Measurements from ENCODE around the gene FNBP1L.
"Not testable (repeated sequence)": the region's sequence is repeated elsewhere in the genome, so short reads cannot be mapped to it uniquely, and the experiment has no call there.

The FNBP1L gene

DNA sequence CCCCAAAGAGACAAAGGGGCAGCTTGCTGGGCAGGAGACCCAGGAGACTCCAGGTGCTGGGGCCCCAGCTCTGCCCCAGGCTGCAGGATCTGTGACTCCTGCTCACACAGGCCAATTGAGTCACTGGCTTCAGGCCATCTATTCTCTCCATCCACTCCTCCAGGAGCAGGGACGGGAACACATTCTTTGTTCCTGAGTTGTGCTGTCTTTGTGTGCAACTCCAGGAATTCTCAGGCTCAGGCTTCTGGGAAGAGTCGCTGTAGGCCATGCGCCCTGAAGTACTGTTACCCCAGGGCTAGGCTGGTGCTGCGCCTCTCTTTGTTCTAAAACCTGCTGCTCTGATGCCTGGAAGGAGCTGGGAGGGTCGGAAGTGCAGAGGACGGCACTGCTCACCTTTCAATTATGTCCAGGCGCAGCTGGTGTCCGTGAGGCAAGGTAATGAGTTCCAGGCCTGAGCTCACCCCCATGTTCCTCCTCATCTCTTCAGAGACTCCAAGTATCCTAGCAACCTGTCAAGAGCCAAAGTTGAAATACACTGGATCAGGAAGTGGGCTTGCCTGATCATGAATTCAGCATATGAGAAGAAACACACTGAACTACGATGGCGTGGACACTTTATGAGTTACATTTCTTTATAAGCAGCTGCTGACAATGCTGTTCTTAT lies 127.8 kb downstream of the FNBP1L start:
- DNase-seq: no peak

DNA sequence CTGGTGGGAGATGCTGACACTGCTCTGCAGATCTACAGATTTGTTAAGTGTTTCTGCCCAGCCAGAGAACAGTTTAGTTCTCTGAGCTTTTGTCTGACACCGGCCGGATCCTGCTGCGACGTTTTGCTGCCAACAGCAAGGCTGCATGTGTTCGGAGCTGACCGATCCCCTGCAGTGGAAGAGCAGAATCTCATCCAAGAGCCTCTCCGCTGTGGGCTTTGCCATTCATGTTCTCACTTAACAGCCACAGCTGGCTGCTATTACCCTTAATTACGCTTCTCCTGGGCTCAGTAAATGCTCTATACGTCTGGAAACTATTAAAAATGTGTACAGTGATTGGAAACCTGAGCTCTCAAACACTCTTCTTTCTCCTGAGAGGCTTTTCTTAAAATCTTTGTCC lies 128.4 kb downstream of the FNBP1L start:
- DNase-seq: no peak

DNA sequence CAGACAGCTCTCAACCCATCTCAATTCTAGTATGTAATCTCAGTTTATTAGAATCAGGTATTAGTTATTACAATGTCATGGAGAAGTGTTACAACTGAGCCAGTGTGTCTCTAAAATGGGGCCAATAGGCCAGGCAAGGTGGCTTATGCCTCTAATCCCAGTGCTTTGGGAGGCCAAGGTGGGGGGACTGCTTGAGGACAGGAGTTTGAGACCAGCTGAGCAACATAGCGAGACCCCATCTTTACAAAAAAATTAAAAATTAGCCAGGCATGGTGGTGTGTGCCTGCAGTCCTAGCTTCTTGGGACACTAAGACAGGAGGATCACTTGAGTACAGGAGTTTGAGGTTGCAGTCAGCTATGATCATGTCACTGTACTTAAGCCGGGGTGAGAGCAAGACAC lies 128.8 kb downstream of the FNBP1L start:
- DNase-seq: no peak

DNA sequence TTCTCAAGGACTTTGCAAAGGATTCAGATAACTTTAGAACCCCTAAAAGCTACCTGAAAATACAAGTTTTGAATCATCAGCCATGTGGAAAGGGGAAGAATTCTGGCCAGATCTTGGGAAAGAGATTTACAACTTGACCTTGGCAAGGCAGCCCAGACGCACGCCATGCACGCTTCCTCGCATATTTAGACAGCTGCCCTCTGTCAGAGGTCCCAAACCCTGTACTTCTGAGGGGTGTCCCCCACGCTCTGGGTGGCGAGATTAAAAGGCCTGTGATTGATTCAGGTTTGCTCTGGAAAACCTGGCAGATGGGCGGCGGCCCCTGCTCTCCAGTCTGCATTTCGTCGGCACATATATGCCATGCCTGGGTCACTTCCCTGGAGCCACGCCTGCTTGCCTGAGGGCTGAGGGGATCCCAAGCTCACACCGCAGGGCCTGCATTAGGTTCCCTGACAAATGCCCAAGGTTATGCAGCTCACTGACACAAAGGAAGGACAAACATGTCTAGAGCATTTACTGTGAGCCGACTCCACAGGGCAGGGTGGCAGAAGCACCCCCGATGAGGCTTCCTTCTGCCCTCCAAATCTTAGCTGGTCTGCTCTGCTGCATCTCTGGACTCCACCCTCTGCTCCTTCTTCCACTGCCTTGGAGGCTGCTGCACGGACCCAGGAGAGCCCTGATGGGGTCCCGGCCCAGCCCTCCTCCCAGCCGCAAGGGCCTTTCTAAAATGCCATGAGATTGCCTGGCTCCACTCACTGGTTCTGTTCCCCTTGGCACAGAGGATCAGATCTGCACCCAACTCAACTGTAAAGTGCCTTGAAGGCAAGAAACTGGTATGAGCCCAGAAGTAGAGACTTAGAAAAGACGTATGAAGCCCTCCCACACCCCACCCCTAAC lies 129.9 kb downstream of the FNBP1L start:
- DNase-seq: no peak

DNA sequence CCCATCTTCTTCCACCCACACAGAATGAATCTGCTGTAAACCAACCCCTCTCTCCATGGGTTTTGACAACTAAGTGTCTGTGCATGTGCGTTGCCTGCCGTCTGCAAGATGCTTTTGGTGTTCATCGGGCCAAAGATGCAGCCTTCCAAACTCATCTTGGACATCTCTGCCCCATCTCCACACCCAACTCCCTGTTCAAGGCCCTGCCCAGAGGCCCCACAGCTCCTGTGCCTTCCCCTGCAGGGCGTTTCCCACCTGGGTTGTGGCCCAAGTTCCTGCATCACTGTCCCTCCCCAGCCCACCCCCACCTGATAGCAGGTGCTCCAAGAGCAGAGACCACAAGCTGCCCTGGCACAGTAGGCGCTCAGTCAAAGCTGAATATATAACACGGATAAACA lies 130.5 kb downstream of the FNBP1L start:
- DNase-seq: no peak

DNA sequence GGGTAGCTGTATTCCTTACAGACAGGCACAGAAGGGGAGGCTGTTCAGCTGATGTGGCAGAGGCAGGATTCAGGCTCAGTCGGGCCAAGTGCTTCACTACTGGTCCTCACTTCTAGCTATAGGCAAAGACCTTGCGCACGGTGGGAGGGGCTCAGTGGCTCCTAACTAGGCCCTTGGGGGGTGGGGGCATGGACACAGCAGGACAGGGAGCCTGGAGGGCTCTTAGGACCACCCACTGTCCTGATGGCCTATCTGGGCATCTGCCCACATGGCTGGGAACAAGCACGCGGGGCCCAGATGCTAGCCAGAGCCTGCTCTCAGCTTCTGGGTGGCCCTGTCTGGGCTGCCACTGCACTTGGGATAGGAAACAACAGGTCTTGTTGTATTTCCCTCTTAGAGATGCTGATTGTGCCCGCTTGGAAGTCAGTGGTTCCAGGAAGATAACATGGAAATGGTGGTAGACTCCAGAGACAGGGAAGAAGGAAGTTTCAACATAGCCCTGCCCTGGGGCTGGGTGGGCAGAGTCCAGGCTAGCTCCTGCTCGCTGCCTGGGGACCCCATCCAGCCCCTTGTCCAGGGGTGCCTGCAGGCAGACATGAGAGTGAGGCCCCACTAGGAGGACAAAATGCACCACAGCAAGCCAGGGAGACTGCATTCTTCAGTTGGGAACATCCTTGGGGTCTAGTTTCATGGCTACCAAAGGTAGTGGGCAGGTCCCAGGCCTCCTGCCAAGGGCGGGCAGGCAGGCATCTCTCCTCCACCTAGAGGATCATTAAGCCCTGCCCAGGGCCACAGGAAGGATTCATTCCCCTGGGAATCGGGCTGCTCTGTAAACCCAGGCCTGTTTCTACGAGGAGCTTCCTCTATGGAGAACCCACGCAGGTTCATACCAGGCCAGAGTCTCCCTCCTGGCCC lies 131.2 kb downstream of the FNBP1L start:
- no peak for DNase-seq

DNA sequence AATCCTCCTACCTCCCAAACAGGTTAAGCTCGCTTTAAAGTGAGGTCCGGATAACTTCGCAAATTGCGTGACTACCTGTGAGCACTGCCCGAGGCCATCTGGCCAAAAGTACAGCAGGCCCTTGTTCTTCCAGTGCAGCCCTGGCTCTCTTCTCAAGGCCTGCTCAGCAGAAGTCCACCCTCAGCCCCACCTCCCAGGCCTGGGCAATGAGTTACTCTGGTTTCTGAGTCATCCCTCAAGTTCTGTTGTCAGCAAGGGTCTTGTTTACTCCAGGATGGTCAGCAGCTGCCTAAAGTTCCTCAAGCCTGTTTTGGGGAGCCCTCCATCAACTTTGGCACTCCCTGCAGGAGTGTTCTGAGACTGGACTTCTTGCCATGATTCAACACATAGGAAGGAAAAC lies 132.0 kb downstream of the FNBP1L start:
- DNase-seq: no peak

DNA sequence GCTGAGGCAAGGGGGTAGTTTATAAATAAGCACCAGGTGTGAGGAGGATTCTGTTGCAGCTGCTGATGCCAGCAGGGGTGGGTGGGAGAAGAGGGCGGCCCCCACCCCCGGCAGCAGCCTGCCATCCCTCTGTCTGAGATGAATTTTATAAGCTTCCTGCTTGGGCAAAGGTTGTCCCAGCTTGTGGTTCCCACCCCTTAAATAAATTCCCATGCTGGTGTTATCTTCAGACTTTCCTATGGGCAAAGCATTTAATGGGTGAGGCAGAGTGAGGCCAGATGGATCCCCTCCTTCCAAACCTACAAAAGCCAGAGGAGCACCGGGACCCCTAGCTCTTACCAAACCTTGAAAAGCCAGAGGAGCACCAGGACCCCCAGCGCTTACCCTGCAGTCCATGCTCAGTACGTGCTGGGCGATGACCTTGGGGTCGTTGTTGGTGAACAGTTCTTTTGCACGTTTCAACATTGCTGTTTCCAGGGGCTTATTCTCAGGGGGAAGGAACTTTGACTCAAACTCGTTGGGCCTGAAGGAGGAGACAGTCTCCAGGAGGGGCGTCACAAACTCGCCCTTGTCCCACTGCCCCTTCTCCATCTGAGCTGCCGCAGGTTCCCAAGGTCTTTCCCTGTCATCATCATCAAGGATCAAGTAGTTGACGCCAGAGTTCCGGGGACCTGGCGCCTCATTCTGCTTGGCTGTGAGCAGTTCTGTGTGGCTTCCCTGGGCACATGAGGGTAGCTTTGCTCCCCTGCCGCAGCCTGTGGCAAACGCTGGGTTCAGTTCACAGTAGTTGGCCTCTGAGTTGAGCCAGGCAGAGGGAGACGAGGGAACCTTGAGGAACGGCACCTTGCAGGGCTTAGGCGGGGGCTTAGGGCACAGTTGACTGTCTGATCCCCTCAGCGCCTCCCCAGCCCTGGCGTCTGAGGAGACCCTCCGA lies 134.3 kb downstream of the FNBP1L start:
- DNase-seq: no peak

DNA sequence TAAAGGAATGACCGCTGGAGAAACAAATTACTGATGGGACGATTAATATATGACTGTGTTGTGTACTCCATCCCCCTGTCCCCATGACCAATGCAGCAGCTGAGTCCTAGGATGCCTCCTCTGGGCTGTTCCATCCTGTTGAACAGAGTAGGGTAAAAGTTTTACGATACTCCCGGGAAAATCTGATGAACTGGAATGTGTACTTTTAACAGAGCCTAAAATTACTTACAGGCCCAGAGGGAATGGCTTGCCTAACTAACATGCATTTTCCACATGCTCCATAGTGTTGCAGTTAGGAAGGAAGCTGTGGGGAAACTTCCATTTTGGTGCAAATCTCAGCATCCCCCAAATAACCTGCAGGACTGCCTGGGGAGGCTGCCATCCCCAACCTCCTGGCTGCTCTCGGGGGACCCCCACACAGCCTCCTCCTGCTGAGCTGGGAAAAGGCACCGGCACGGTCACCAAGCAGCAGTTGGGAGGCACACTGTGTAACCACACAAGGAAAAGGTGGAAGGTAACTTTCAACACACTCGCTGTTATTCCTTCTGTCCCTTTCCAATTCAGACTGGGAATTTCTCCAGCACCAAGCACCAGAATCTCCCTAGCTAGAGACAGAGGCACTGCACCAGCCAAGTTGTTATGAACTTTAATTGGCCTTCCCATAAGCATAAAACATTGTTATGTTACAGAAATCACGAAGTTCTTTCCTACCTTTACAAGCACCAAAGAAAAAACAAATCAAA lies 136.5 kb downstream of the FNBP1L start:
- DNase-seq: no peak

DNA sequence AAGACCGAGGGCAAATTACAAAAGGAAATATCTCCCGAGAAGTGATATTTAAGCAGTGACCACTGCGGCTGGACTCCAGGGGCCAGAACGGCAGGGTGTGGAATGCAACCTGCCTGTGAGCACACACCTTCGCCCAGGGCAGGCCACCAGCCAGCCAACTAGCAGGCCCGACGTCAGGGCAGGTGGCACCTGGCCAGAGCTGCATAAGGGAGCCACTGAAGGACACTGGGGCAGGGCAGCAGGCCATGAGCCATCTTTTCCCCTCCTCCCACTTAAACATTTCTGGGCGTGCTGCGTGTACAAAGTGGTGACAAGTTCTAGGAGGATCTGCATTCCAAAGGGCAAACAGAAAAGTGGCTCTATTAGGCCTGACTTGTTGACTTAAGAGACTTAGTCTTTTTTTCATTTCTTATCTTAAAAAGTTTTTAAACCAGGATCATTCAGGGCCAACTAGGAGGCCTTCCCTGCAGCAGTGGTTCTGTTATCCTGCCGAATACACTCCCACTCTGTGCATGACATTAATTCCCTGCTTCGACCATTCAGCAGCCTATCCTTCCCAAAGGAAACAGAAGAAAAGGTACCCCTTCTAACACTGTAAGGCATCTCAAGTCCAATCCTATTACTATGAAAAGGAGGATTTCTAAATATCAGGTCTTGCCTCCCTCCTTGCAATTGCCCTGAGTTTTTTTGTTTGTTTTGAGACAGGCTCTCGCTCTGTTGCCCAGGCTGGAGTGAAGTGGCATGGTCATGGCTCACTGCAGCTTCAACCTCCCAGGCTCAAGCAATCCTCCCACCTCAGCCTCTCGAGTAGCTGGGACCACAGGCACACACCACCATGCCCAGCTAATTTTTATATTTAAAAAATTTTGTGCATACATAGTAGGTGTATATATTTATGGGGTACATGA lies 137.4 kb downstream of the FNBP1L start:
- DNase-seq: no peak

DNA sequence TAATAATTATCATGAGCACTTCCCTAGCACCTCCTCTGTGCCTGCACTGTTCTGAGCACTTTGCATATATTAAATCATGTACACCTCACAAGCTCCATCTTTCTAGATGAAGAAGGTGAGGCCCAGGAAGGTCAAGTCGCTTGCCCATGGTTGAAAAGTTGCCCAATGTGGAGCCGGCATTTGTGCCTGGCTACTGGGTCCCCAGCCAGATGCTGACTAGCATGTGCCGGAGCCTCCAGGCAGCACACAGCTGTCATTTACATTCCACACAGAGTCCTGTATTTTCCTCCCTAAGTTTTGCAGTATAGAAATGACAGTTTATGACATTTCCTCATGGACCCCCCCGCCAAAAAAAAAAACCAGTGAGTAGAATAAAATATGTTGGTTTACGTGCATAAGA lies 139.4 kb downstream of the FNBP1L start:
- DNase-seq: no peak

DNA sequence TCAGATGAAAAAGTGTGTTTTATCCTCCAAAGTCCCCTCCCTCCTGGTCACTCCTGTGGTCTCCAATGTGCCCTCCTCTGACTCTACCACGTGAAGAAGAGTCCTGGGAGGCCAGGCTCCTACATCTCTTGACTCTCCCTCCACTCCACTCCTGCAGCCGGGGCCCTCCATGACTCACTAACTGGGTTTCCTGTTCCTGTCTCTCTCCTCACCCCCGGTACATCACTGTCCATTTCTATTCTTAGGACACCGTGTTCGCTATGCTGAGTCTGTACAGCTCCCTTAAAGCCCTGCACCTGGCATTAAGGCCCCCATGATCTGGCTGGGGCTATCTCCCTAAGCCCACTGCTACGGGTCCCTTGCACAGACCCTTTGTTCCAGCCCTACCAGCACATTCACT lies 140.3 kb downstream of the FNBP1L start:
- DNase-seq: no peak

DNA sequence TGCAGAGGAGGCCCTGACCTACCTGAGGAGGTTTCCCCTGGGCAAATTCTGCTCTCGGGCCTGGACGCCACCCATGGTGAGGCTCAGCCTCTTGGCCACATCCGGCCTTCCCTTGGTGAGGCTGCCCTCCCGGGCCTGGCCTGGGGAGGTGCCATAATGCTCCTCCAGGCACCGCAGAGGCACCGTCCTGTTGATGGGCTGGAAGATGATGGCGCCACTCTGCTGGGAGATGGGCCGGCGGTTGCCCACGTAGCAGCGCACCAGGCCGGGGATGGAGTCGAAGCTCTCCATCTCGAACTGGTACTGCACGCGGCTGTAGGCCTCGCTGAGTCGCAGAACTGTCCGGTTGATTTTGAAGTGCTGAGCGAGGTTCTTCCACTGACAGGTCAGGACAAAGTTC lies 141.0 kb downstream of the FNBP1L start:
- DNase-seq: no peak

DNA sequence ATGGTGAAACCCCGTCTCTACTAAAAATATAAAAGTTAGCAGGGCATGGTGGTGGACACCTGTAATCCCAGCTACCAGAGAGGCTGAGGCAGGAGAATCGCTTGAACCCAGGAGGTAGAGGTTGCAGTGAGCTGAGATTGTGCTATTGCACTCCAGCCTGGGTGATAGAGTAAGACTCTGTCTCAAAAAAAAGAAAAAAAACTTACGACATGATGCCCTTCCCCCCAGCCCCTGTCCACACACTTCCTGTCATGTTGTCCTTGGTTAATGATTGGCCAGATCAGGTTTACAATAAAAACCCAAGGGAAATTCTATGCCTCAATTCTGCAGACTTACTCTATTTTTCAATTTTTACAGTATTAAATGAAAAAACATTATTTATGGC lies 143.4 kb downstream of the FNBP1L start:
- DNase-seq: not testable (repeated sequence)

DNA sequence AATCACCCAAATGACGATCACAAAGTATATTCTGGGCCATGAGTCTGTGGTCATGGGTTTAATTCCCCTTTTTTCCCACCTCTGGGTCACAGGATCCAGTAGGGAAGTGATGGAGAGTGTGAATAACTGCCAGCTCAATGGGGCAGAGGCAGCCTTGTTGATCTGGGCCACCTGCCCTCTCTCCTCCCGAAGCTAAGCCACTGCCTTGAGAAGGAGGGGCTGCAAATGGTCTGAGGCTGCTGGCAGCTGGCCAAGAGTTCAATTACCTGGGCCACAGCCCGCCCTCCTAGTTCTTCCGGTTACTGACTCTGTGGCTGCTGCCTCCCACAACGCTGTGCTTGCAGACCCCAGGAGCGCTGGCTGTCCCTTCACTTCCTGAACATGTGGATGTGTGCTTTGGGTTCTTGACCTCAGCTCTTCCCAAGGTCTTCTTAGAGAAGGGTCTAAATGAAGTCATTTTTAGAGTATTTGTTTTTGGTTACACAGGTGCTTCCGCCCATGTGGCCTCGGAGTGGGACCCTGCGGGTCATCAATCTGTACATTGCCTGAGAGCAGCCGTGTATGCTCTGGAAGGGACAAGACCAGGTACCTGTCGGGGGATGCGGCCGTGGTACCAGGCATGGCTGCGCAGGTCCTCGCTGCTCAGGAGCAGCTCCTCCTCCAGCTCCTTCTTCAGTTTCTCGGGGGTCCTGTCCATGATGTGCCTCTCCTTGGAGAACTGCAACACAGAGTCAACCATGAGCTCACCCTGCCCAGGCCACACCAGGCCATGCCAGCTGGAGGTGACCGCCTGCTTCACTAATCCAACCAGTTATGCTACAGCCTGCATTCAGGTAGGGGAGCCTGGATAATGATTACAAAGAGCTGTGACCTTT lies 144.0 kb downstream of the FNBP1L start:
- no peak for DNase-seq

DNA sequence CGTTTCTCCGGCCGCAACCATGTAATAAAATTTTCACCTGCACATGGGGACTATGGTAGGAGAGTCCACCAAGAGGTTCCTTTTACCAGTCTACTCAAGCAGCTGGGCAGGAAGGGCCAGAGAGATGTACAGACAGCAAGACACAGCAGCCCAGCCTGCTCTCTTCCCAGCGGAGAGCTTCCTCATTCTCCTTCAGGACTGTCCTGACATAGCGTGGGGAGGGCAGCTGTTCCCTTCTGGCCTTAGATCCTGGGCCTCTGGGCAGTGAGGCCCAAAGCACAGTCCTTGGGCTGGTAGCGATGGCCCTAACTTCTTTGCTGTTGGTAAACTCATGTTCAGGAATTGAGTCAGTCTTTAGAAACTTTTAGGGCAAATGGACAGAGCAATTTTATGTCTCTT lies 144.6 kb downstream of the FNBP1L start:
- no peak for DNase-seq

DNA sequence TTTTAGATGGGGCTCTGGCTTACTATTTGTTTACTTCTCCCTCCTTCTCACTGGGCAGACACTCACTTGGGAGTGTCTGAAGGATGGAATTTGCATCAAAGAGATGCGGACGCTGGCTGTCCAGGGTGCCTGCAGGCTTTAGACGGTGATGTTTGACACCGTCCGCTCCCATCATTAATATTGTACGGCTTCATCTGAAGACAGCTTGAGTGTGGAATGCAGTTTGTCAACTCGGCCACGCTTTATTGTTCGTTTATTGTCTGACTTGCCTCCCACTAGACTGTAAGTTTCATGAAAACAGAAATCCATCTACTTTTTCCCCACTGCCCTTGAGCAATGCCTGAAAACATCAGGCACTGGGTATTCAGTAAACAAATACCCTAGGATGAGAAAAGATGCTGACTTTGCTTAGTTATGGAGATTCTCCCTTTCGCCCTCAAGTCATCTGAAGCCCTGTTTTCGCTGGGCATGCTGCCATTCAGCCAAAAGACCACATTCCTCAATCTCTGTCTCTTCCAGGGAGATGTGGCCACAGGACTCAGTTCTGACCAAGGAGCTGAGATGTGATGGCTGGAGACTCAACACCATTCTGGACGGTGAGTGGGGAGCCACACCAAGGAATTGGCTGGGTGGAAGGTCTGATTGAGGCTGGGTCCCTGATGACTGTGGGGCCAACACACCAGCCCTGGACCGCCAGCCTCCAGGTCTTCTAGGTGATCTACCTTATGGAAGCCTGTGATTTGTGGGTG lies 146.1 kb downstream of the FNBP1L start:
- no peak for DNase-seq

DNA sequence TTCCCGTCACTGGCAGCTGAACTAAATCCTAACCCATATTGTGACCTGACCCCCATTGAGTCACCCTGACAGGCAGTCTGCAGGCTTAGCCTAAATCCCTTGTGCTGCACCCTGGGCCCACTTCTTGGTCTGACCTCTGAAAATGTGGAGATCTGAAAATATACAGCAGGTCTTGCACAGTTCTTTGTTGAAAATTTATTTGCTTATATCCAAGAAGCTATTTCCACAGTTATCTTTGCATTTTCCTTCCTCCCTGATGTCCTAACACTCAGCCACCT lies 146.6 kb downstream of the FNBP1L start:
- no peak for DNase-seq

DNA sequence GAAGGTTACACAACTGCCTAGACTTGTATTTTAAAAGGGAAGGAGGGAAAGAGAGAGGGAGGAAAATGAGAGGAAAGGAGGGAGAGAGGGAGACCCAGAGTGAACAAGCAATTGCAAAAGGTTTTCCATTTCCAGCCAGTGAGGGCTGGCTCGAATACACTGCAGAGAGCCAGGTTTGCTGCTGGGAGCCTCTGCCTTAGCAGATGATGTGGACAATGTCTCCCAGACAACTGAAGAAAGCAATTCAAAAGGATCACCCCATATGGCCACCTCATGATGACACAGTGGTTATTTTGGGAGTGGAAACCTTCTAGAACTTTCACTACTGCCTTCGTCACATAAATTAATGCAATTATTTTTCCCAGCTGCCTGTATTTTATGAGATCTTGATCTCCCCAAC lies 147.3 kb downstream of the FNBP1L start:
- no peak for DNase-seq
